ENCODE measurements around the gene WDR64.
"Not testable (repeated sequence)": the region's sequence is repeated elsewhere in the genome, so short reads cannot be mapped to it uniquely, and the experiment has no call there.

The WDR64 gene

GRCh38 chr1:241702442-241703373, 50.6 kb downstream of the WDR64 start:
- DNase-seq, result no peak

GRCh38 chr1:241703739-241704138, 51.7 kb downstream of the WDR64 start:
- DNase-seq, result not testable (repeated sequence)

GRCh38 chr1:241706257-241706656, 54.2 kb downstream of the WDR64 start:
- DNase-seq, result no peak

- no peak for DNase-seq
These were observed 54.9 kb downstream of the WDR64 start for GRCh38 chr1:241706967-241707366.

GRCh38 chr1:241707442-241707841, 55.4 kb downstream of the WDR64 start:
- DNase-seq, result no peak

GRCh38 chr1:241711326-241711725, 59.2 kb downstream of the WDR64 start:
- no peak for DNase-seq

GRCh38 chr1:241713316-241713715, 61.2 kb downstream of the WDR64 start:
- no peak for DNase-seq

- no peak for DNase-seq
These were observed 62.5 kb downstream of the WDR64 start for GRCh38 chr1:241714321-241715218.

- DNase-seq, result no peak
These were observed 63.4 kb downstream of the WDR64 start for GRCh38 chr1:241715435-241715834.

- no peak for DNase-seq
These were observed 63.9 kb downstream of the WDR64 start for GRCh38 chr1:241715956-241716355.

GRCh38 chr1:241716915-241717656, 65.0 kb downstream of the WDR64 start:
- no peak for DNase-seq

GRCh38 chr1:241717975-241718374, 65.9 kb downstream of the WDR64 start:
- DNase-seq, result no peak

GRCh38 chr1:241721011-241721410, 68.9 kb downstream of the WDR64 start:
- no peak for DNase-seq

- DNase-seq, result no peak
These were observed 70.9 kb downstream of the WDR64 start for GRCh38 chr1:241722947-241723346.

- DNase-seq, result no peak
These were observed 72.8 kb downstream of the WDR64 start for GRCh38 chr1:241724741-241725356.

- no peak for DNase-seq
These were observed 78.0 kb downstream of the WDR64 start for GRCh38 chr1:241730031-241730430.

GRCh38 chr1:241733899-241734298, 81.8 kb downstream of the WDR64 start:
- no peak for DNase-seq

- no peak for DNase-seq
These were observed 82.5 kb downstream of the WDR64 start for GRCh38 chr1:241734533-241734932.

- not testable (repeated sequence) for DNase-seq
These were observed 83.4 kb downstream of the WDR64 start for GRCh38 chr1:241735493-241735926.

- no peak for DNase-seq
These were observed 84.3 kb downstream of the WDR64 start for GRCh38 chr1:241736387-241736786.

GRCh38 chr1:241738284-241739078, 86.4 kb downstream of the WDR64 start:
- DNase-seq, result no peak

- no peak for DNase-seq
These were observed 90.0 kb downstream of the WDR64 start for GRCh38 chr1:241742084-241742483.
